CD4-positive, alpha-beta T cell (primary cell): Measurements from ENCODE around the gene IGF1R. TPM values are rescaled to one million over a fixed set of nuclear protein-coding genes. Genes with fewer than 3 reads are reported as not detected.

Source experiments
- ATAC-seq: fragments of 200-7000 bp; cut with Tn5 transposase; one replicate; pipeline ENCODE4 v1.10.0; 2022; ENCODE audit warnings: mild to moderate bottlenecking; ENCODE audit not compliant: poor library complexity
- CTCF ChIA-PET: fragments of 350-600 bp; sonication (Branson Sonifier 250); formaldehyde crosslinking; loops from one replicate; lab custom pipeline; 2021; ENCODE audit warnings: antibody characterized with exemption, inconsistent platforms; lab: Charles Lee
- POLR2A ChIA-PET: fragments of 350-600 bp; sonication (Branson Sonifier 250); formaldehyde crosslinking; loops from one replicate; lab custom pipeline; 2021; ENCODE audit warnings: antibody characterized with exemption, inconsistent platforms; lab: Charles Lee
- DNase-seq, 14 experiments: peaks; one replicate each; pipeline ENCODE4 v3.0.0-alpha.2; 2013 to 2020; ENCODE audit warnings: mixed read lengths in 2 of 14
- H3K27ac ChIP-seq, 2 donors: one replicate each; pipeline versions ENCODE4 v1.5.1 to v1.7.0; 2013; ENCODE audit warnings: low read length in 2 of 2, low read depth in 1 of 2, mild to moderate bottlenecking in 1 of 2
- H3K27me3 ChIP-seq, 2 experiments: 1 replicate in 1 of 2; 2 replicates in 1 of 2; pipeline versions ENCODE4 v1.6.1 to v1.7.0; 2013; ENCODE audit warnings: low read length in 2 of 2, control low read depth in 1 of 2, mild to moderate bottlenecking in 1 of 2, moderate library complexity in 1 of 2; ENCODE audit not compliant: insufficient read depth in 2 of 2, control insufficient read depth in 1 of 2
- H3K36me3 ChIP-seq: one replicate; pipeline ENCODE4 v1.6.1; 2013; ENCODE audit warnings: low read length, control low read depth; ENCODE audit not compliant: insufficient read depth
- H3K4me1 ChIP-seq: one replicate; pipeline ENCODE4 v1.6.1; 2013; ENCODE audit warnings: low read length, control low read depth; ENCODE audit not compliant: insufficient read depth
- H3K4me3 ChIP-seq: one replicate; pipeline ENCODE4 v1.5.1; 2013; ENCODE audit warnings: mild to moderate bottlenecking, low read length, moderate library complexity
- H3K9me3 ChIP-seq, 2 experiments: 1 replicate in 1 of 2; 2 replicates in 1 of 2; pipeline versions ENCODE4 v1.6.1 to v1.7.0; 2013; ENCODE audit warnings: low read length in 2 of 2, mild to moderate bottlenecking in 2 of 2, control low read depth in 1 of 2, moderate library complexity in 1 of 2; ENCODE audit not compliant: control insufficient read depth in 1 of 2, insufficient read depth in 1 of 2
- H3K27ac Mint-ChIP-seq: one replicate; pipeline ENCODE4 v1.8.0; 2020; ENCODE audit warnings: mixed read lengths
- H3K27me3 Mint-ChIP-seq: one replicate; pipeline ENCODE4 v1.8.0; 2021; ENCODE audit warnings: mixed read lengths
- H3K36me3 Mint-ChIP-seq: one replicate; pipeline ENCODE4 v1.8.0; 2021; ENCODE audit warnings: low read depth, mixed read lengths
- H3K4me1 Mint-ChIP-seq: one replicate; pipeline ENCODE4 v1.8.0; 2021; ENCODE audit warnings: low read depth, mixed read lengths
- H3K4me3 Mint-ChIP-seq: one replicate; pipeline ENCODE4 v1.8.0; 2020; ENCODE audit warnings: mild to moderate bottlenecking, mixed read lengths
- H3K9me3 Mint-ChIP-seq: one replicate; pipeline ENCODE4 v1.8.0; 2020; ENCODE audit warnings: mixed read lengths
- CTCF ChIP-seq: fragments of 200-600 bp; IDR thresholded peaks from one replicate; pipeline ENCODE4 v1.8.0; 2022; ENCODE audit warnings: antibody characterized with exemption, mild to moderate bottlenecking
- intact Hi-C, 2 experiments: fragments of 100-400 bp; cut with DNase I in 1 of 2; cut with micrococcal nuclease in 1 of 2; formaldehyde crosslinking; loops; one replicate each; pipeline versions ENCODE4 v1.15.1 to v1.9.0; 2023 to 2025; cut with DNase I, micrococcal nuclease
- total RNA-seq, 174 experiments: library from RNA in 2 of 174; stranded (reverse) in 2 of 174; gene quantifications; one replicate each; pipeline ENCODE4 v1.2.3 and lab custom pipeline; 2021 to 2026

IGF1R gene
- total RNA-seq, 2 experiments from 2014 or later = 39.2 to 40.3 TPM

- H3K27ac Mint-ChIP-seq = no peak overlapping the region
- peaks cover 96% of the 10 kb centered on the region for H3K4me1 Mint-ChIP-seq
These were observed 69.6 kb downstream of the IGF1R start for GRCh38 chr15:98717942-98718341.

GRCh38 chr15:98718426-98719136 lies 70.2 kb downstream of the IGF1R start:
- Histone ChIP-seq H3K27me3 (no peaks in the 10 kb centered on the region), H3K4me1 (peaks cover 44% of the 10 kb centered on the region), H3K36me3 (no peaks in the 10 kb centered on the region), H3K4me3 (no peak overlapping the region), H3K27ac (no peak overlapping the region), H3K9me3 (no peaks in the 10 kb centered on the region)
- Mint-ChIP-seq H3K4me1 (peaks cover 96% of the 10 kb centered on the region), H3K36me3 (no peaks in the 10 kb centered on the region), H3K4me3 (no peak overlapping the region), H3K9me3 (no peaks in the 10 kb centered on the region), H3K27ac (no peak overlapping the region), H3K27me3 (no peaks in the 10 kb centered on the region)
- no peak for ATAC-seq
- intact Hi-C loops = no loop called here
- TF ChIP-seq CTCF = no peak
- ChIA-PET CTCF (interaction anchor here (1.1 to 1.7 kb wide), 2 partner anchors 10 to 42 kb away, joined by 4 to 5 read pairs; no protein-coding TSS in a partner anchor), POLR2A (no interaction called here)
- DNase-seq = no peak

More at GRCh38 chr15:98717942-98718341, 69.6 kb downstream of the IGF1R start:
- no peaks in the 10 kb centered on the region for H3K36me3 ChIP-seq
- ChIA-PET CTCF (no interaction called here), POLR2A (no interaction called here)
- H3K27ac ChIP-seq = no peak overlapping the region
- no peaks in the 10 kb centered on the region for H3K9me3 Mint-ChIP-seq
- no peak overlapping the region for H3K4me3 ChIP-seq
- H3K36me3 Mint-ChIP-seq = peaks cover 2% of the 10 kb centered on the region
- no peaks in the 10 kb centered on the region for H3K27me3 ChIP-seq
- TF ChIP-seq CTCF = no peak
- ATAC-seq (no peak), DNase-seq (no peak)
- H3K9me3 ChIP-seq = peaks cover 0 to 1% of the 10 kb centered on the region in 2 experiments
- intact Hi-C loops = no loop called here
- peaks cover 51% of the 10 kb centered on the region for H3K4me1 ChIP-seq
- H3K4me3 Mint-ChIP-seq = no peak overlapping the region
- no peaks in the 10 kb centered on the region for H3K27me3 Mint-ChIP-seq

- ChIA-PET CTCF (interaction anchor here (1.1 to 1.7 kb wide), 2 partner anchors 9 to 41 kb away, joined by 4 to 5 read pairs; no protein-coding TSS in a partner anchor), POLR2A (no interaction called here)
- no peaks in the 10 kb centered on the region for H3K9me3 Mint-ChIP-seq
- no peak for ATAC-seq
- H3K4me1 Mint-ChIP-seq = peaks cover 96% of the 10 kb centered on the region
- Histone ChIP-seq H3K9me3 (no peaks in the 10 kb centered on the region), H3K4me3 (no peak overlapping the region), H3K4me1 (peaks cover 38% of the 10 kb centered on the region), H3K27ac (no peak overlapping the region), H3K27me3 (no peaks in the 10 kb centered on the region), H3K36me3 (no peaks in the 10 kb centered on the region)
- TF ChIP-seq CTCF = no peak
- H3K36me3 Mint-ChIP-seq = no peaks in the 10 kb centered on the region
- intact Hi-C loops = no loop called here
- H3K27ac Mint-ChIP-seq = no peak overlapping the region
- H3K4me3 Mint-ChIP-seq = no peak overlapping the region
- no peak for DNase-seq
- no peaks in the 10 kb centered on the region for H3K27me3 Mint-ChIP-seq
These were observed 70.9 kb downstream of the IGF1R start for GRCh38 chr15:98719137-98719740.
